NCI-H2081 treated with DMSO at 0.1 percent for 48 hours (cell line): ENCODE measurements around the gene XRCC4.

Experiments used
- DNase-seq: peaks from one replicate; lab custom pipeline; 2025; lab: John Stamatoyannopoulos, UW

XRCC4 gene

GRCh38 chr5:83385812-83386211 lies 308.5 kb downstream of the XRCC4 start:
- DNase-seq = no peak

DNA sequence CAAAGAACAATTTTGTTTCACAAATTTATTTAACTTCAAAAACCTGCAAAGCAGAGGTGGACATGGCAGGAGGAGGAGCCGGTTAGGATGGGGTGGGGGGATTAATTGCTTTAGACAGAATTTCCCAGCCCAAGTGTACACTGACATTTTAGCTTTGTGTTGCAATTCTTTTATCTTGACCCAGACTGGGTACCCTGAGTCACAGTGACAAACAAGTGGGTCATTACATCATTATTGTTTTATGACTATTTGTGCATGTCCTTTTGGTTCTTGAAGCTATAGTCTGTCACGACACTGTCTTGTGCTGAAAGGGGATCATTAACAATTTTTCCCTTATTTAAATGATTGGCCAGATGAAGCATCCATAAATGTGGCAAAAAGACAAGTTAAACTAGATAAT lies 309.7 kb downstream of the XRCC4 start:
- DNase-seq = no peak

DNA sequence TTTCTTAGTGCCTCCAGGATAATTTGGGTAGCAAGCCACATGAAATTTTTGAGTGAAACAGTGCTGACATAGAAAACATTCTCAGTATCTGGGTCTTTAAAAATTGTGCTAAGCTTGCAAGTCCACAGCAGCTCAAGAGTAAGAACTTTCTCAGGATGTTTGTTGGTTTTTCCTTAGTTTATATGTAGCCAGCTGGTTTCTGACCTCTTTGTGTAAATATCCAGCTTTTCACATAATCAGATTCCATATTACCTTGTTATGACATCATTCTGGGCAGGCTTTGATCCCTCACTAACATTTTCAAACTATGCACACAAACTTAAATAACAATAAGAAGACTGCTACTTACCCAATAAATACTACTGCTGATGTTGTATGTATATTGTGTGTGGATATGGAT lies 311.3 kb downstream of the XRCC4 start:
- DNase-seq = no peak

DNA sequence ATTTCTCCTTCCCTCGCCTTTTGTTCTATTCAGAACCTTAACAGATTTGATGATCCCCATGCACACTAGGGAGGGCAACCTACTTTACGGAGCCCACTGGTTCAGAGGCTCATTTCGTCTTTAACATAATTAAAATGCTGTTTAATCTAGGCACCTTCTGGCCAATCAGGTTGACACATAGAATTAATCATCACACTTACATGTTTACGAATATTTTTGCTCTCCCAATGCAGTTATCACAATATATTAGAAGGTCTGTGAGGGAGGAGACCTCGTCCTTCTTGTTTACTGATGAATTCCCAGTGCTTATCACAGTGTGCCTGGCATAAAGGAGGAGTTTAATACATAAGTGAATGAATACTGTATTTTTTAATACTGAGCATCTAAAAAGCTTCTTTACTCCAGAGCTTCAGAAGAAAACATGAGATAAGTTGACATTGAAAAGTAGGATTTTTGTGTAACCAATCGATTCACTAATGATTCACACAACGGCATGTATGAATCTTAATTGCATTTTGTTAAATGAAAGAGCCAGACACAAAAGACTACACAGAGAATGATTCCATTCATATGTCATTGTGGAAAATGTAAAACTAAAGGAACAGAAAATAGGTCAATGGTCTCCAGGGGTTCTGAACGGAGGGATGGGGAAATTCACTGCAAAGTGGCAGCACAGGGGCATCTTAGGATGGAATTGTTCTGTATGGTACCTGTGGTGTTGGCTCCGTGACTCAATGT lies 315.6 kb downstream of the XRCC4 start:
- DNase-seq = no peak

DNA sequence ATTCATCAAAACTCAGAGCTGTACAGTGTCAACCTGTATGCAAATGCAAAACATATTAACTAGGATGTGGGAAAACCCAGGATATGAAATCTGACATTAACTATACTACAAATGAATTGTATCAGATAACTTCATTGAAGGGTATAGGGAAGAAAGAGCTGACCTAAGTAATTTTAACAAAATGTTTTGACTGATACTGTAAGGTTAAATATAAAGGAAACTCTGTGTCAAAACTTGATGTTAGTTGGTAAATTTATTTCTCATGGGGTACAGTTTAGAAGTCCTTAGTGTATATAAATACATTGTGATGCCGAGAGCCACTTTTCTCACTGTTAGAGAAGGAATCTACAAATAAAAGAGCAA lies 316.1 kb downstream of the XRCC4 start:
- DNase-seq = no peak

- no peak for DNase-seq
Measured at GRCh38 chr5:83394190-83394589, 316.8 kb downstream of the XRCC4 start.

DNA sequence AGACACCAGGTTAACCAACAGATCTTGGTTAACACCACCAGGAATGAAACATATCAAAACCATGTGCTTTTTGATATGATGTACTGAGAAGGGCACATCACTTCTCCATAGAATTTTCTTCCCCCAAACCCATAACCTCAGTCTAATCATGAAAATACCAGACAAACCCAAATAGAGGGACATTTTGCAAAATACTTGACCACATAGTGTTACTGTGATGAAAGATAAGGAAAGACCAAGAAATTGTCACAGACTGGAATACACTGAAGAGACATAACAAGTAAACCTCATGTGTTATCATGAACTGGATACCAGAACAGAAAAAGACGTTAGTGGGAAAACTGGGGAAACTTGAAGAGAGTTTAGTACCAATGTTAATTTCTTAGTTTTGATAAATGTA lies 319.3 kb downstream of the XRCC4 start:
- no peak for DNase-seq

GRCh38 chr5:83397658-83398057 lies 320.3 kb downstream of the XRCC4 start:
- DNase-seq = no peak

DNA sequence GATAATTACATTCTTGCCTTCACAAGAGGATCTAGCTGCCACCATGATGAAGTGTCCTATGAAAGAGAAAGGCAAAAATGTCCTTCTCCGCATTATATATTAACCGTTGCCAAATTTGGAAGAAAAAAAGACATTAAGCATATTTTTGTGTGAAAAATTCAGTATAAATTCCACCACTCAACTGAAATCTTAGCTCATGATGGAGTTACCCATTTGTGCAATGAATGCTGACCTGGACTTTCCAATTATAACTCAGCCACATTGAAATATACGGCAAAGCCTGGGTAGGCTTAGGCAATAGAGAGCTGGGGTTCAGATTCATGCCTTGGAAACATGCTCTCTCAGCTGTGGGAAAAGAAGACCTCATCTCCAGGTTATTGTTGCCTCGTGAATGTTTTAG lies 322.9 kb downstream of the XRCC4 start:
- no peak for DNase-seq

- DNase-seq = no peak
Measured at GRCh38 chr5:83400701-83401100, 323.4 kb downstream of the XRCC4 start.

DNA sequence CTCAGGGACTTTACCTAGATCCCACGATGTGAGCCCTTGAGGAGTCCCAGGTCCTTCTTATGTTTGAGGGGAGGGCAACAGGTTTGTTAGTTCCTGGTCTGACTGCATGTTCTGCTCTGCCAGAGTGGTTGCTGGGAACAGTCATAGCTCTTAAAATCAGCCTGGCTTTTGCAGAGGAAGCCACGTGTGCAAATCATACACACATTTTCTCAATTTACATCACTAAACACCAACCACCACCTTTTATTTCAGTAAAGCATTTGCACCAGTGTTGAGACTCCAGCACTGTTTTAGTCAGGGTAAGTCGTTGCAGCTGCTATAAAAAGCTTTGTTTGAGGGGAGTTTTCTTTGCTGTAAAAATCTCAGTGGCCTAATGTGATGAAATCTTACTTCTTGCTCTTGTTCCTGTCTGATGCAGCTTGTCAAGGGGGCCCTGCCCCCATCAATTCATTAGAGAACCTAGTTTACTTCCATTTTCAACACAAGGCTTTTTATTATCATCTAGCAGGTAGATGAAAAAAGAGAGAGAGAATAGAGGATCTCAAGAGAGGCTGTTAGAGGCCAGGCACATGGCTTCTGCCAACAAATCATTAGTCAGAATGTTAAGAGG lies 323.9 kb downstream of the XRCC4 start:
- no peak for DNase-seq

GRCh38 chr5:83401775-83402174 lies 324.4 kb downstream of the XRCC4 start:
- no peak for DNase-seq
